ENCODE measurements around the gene ITGA2. TPM values are rescaled to one million over a fixed set of nuclear protein-coding genes. Genes with fewer than 3 reads are reported as not detected.

Gene ITGA2
- total and polyA plus RNA-seq, 5 experiments from 2014 or later = 0.06 to 0.19 TPM; not detected in 3

GRCh38 chr5:53118879-53119278 lies 129.7 kb downstream of the ITGA2 start:
- no peak overlapping the region for H3K27ac Mint-ChIP-seq
- peaks cover 0 to 2% (median 0%) of the 10 kb centered on the region in 4 donors for H3K4me1 Mint-ChIP-seq

GRCh38 chr5:53120165-53120564 lies 131.0 kb downstream of the ITGA2 start:
- peaks cover 0 to under 1% (median 0%) of the 10 kb centered on the region in 4 donors for H3K4me1 Mint-ChIP-seq
- H3K27ac Mint-ChIP-seq = no peak overlapping the region
- no peaks in the 10 kb centered on the region for H3K9me3 Mint-ChIP-seq
- no peak for ATAC-seq
- H3K4me3 Mint-ChIP-seq = no peak overlapping the region
- POLR2A ChIA-PET = interaction anchor here (0.7 kb wide), 1 partner anchor 10 kb away, joined by 3 read pairs; the partner anchor contains the start of gene MOCS2
- DNase-seq = no peak
- H3K27me3 Mint-ChIP-seq = peaks cover 0 to 11% (median 0%) of the 10 kb centered on the region in 5 donors
- H3K36me3 Mint-ChIP-seq = no peaks in the 10 kb centered on the region

More at GRCh38 chr5:53118879-53119278, 129.7 kb downstream of the ITGA2 start:
- ATAC-seq (no peak), DNase-seq (no peak)
- POLR2A ChIA-PET = interaction anchor here (1.0 kb wide), 1 partner anchor 9 kb away, joined by 4 read pairs; the partner anchor contains the start of gene MOCS2
- Mint-ChIP-seq H3K27me3 (peaks cover 0 to 11% (median 0%) of the 10 kb centered on the region in 5 donors), H3K9me3 (no peaks in the 10 kb centered on the region), H3K36me3 (no peaks in the 10 kb centered on the region), H3K4me3 (no peak overlapping the region)

DNA sequence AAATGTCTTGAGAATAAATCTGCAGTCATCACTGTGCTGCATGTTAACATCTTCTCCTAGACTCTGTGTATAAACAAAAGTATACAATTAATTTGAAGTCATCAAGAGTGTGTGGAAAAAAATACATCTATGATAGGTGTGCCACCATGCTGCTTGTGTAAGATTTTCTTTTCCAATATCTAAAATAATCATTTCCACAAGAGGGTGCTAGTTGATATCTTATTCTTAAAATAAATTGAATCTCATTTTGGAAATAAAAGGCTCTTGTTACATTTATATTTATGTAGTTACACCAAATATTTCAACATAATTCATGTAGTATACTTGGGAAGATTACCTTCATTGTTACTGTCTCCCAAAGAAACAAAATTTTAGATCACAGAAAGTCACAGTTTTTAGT lies 134.6 kb downstream of the ITGA2 start:
- Mint-ChIP-seq H3K27ac (no peak overlapping the region), H3K4me1 (no peaks in the 10 kb centered on the region), H3K27me3 (peaks cover 0 to 11% (median 4%) of the 10 kb centered on the region in 5 donors), H3K9me3 (no peaks in the 10 kb centered on the region), H3K36me3 (no peaks in the 10 kb centered on the region), H3K4me3 (no peak overlapping the region)
- POLR2A ChIA-PET = no interaction called here
- DNase-seq (no peak), ATAC-seq (no peak)

GRCh38 chr5:53126521-53126920 lies 137.4 kb downstream of the ITGA2 start:
- POLR2A ChIA-PET = no interaction called here
- DNase-seq = no peak
- Mint-ChIP-seq H3K9me3 (peaks cover 0 to 5% (median 0%) of the 10 kb centered on the region in 9 donors), H3K4me3 (no peak overlapping the region), H3K36me3 (no peaks in the 10 kb centered on the region), H3K4me1 (no peaks in the 10 kb centered on the region), H3K27me3 (peaks cover 0 to 14% (median 3%) of the 10 kb centered on the region in 5 donors), H3K27ac (no peak overlapping the region)
- no peak for ATAC-seq

GRCh38 chr5:53127107-53127506 lies 138.0 kb downstream of the ITGA2 start:
- Mint-ChIP-seq H3K9me3 (peaks cover 0 to 5% (median 0%) of the 10 kb centered on the region in 9 donors), H3K36me3 (no peaks in the 10 kb centered on the region), H3K4me3 (no peak overlapping the region), H3K4me1 (no peaks in the 10 kb centered on the region), H3K27ac (no peak overlapping the region), H3K27me3 (peaks cover 0 to 14% (median 3%) of the 10 kb centered on the region in 5 donors)
- POLR2A ChIA-PET = no interaction called here
- DNase-seq = no peak
- no peak for ATAC-seq

GRCh38 chr5:53128481-53128880 lies 139.3 kb downstream of the ITGA2 start:
- Mint-ChIP-seq H3K4me1 (no peaks in the 10 kb centered on the region), H3K36me3 (no peaks in the 10 kb centered on the region), H3K27ac (no peak overlapping the region), H3K9me3 (peaks cover 0 to 5% (median 0%) of the 10 kb centered on the region in 9 donors), H3K4me3 (no peak overlapping the region), H3K27me3 (peaks cover 0 to 14% (median 4%) of the 10 kb centered on the region in 5 donors)
- no peak for DNase-seq
- POLR2A ChIA-PET = no interaction called here
- ATAC-seq = no peak

GRCh38 chr5:53130266-53130665 lies 141.1 kb downstream of the ITGA2 start:
- no peak overlapping the region for H3K4me3 Mint-ChIP-seq
- H3K9me3 Mint-ChIP-seq = peaks cover 0 to 5% (median 0%) of the 10 kb centered on the region in 9 donors
- H3K27me3 Mint-ChIP-seq = peaks cover 0 to 14% (median 4%) of the 10 kb centered on the region in 5 donors
- POLR2A ChIA-PET = no interaction called here
- no peaks in the 10 kb centered on the region for H3K36me3 Mint-ChIP-seq
- no peak overlapping the region for H3K27ac Mint-ChIP-seq
- no peak for DNase-seq
- no peak for ATAC-seq
- no peaks in the 10 kb centered on the region for H3K4me1 Mint-ChIP-seq

- H3K27me3 Mint-ChIP-seq = peaks cover 0 to 6% (median 0%) of the 10 kb centered on the region in 5 donors
- POLR2A ChIA-PET = no interaction called here
- peak overlapping the region in 1 of 10 donors; percentile 40 for H3K27ac Mint-ChIP-seq
- H3K4me1 Mint-ChIP-seq = no peaks in the 10 kb centered on the region
- H3K36me3 Mint-ChIP-seq = no peaks in the 10 kb centered on the region
- no peak for DNase-seq
- H3K4me3 Mint-ChIP-seq = no peak overlapping the region
- no peak for ATAC-seq
- H3K9me3 Mint-ChIP-seq = peaks cover 0 to 5% (median 0%) of the 10 kb centered on the region in 9 donors
Observed at GRCh38 chr5:53133020-53133419, 143.9 kb downstream of the ITGA2 start.

Other genes starting within 250 kb of the ITGA2 start
- gene ITGA1, start 201.4 kb upstream of the ITGA2 start, total RNA-seq = 1 to 10 TPM; 3.9 to 4.6 TPM
- gene ITGA1, start 201.4 kb upstream of the ITGA2 start, polyA plus RNA-seq = 1 to 10 TPM in 1 of 3 donors, under 1 TPM in 2; 0.27 to 1.1 (median 0.83) TPM
- 1 to 10 TPM; 7.4 to 8.5 TPM for gene PELO, start 201.4 kb upstream of the ITGA2 start, total RNA-seq
- 1 to 10 TPM; 2.2 to 4.5 (median 2.6) TPM for gene PELO, start 201.4 kb upstream of the ITGA2 start, polyA plus RNA-seq
- 10 to 100 TPM; 27.6 to 28.0 TPM for gene MOCS2, start 120.4 kb downstream of the ITGA2 start, total RNA-seq
- gene MOCS2, start 120.4 kb downstream of the ITGA2 start, polyA plus RNA-seq = 10 to 100 TPM; 39.0 to 44.4 (median 42.9) TPM

Data from naive thymus-derived CD8-positive, alpha-beta T cell (primary cell).